Adrenal gland (tissue), 5 donors: ENCODE data around the gene RAP1GAP2.
"Not testable (repeated sequence)": the region's sequence is repeated elsewhere in the genome, so short reads cannot be mapped to it uniquely, and the experiment has no call there.

Experiments
- POLR2A ChIP-seq, 2 donors: fragments of 450-650 bp; IDR thresholded peaks; one replicate each; pipeline ENCODE4 v1.6.1; 2017; ENCODE audit warnings: antibody characterized with exemption in 2 of 2, mild to moderate bottlenecking in 2 of 2, moderate library complexity in 1 of 2
- TF ChIP-seq, protein P1 (sequence below), 6 experiments: fragments of 450-650 bp in 4 of 6; fragments of 200-600 bp in 2 of 6; sonication (generic) in 1 of 6; IDR thresholded peaks; 1 replicate in 5 of 6; 2 replicates in 1 of 6; pipeline versions ENCODE4 v1.5.1 to v1.8.0; 2016 to 2021; ENCODE audit warnings: antibody characterized with exemption in 6 of 6, mild to moderate bottlenecking in 2 of 6, moderate library complexity in 1 of 6
- donor health status: DM: no; HTN: no; CAD: no.

DNA sequence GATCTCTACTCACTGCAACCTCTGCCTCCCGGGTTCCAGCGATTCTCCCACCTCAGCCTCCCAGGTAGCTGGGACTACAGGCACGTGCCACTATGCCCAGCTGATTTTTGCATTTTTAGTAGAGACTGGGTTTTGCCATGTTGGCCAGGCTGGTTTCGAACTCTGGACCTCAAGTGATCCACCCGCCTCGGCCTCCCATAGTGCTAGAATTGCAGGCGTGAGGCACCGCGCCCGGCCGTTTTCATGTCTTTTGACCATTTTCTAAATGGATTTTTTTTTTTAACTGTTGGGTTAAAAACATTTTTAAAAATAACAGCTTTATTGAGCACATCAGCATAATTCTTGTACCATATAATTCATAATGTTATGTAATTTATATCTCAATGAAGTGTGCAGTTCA lies 193.2 kb downstream of the RAP1GAP2 start:
- not testable (repeated sequence) for TF ChIP-seq POLR2A (IDR thresholded peaks at IDR 0.05)
- TF ChIP-seq, protein P1, sequence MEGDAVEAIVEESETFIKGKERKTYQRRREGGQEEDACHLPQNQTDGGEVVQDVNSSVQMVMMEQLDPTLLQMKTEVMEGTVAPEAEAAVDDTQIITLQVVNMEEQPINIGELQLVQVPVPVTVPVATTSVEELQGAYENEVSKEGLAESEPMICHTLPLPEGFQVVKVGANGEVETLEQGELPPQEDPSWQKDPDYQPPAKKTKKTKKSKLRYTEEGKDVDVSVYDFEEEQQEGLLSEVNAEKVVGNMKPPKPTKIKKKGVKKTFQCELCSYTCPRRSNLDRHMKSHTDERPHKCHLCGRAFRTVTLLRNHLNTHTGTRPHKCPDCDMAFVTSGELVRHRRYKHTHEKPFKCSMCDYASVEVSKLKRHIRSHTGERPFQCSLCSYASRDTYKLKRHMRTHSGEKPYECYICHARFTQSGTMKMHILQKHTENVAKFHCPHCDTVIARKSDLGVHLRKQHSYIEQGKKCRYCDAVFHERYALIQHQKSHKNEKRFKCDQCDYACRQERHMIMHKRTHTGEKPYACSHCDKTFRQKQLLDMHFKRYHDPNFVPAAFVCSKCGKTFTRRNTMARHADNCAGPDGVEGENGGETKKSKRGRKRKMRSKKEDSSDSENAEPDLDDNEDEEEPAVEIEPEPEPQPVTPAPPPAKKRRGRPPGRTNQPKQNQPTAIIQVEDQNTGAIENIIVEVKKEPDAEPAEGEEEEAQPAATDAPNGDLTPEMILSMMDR (IDR thresholded peaks at IDR 0.05) = not testable (repeated sequence)
